ENCODE data around the gene LHFPL3. TPM values are rescaled to one million over a fixed set of nuclear protein-coding genes. Genes with fewer than 3 reads are reported as not detected.

Gene LHFPL3
- total RNA-seq, 1 experiment from 2014 or later = not detected

DNA sequence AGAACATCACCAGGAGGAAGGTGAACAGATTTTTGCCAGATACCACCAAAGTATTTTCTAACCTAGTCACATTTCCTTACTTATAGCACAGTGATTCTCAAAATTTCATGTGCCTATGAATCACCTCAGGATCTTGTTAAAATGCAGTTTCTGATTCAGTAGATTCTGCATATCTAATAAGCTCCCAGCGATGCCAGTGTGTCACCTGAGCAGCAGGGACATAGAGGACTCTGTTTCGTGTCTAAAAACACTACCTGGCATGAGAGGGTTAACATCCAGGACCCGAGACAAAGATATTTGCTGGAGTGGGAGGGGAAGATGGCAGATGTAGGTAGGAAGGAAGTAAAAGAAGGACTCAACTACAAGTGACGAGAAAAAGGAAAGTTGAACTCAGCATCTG lies 433.5 kb downstream of the LHFPL3 start:
- Histone ChIP-seq H3K4me1 (ENCODE audit: insufficient read depth, low read length, poor library complexity, severe bottlenecking) (no peaks in the 10 kb centered on the region), H3K4me3 (ENCODE audit: low read depth, low read length, poor library complexity, severe bottlenecking) (no peak overlapping the region), H3K36me3 (ENCODE audit: insufficient read depth, low read length, poor library complexity, severe bottlenecking) (no peaks in the 10 kb centered on the region), H3K9me3 (ENCODE audit: low read depth, low read length, poor library complexity, severe bottlenecking) (no peaks in the 10 kb centered on the region), H3K27ac (ENCODE audit: low read depth, low read length, poor library complexity, severe bottlenecking) (no peak overlapping the region), H3K27me3 (replicated peaks; ENCODE audit: insufficient read depth, low read depth, low read length, poor library complexity) (peaks cover 26% of the 10 kb centered on the region)
- CTCF ChIA-PET = no interaction called here
- no peak for DNase-seq (ENCODE audit: low spot score)
- BruUV-seq (replicated peaks) = no TSS peak
- POLR2A ChIA-PET (ENCODE audit: low non-redundant PET) = no interaction called here
- intact Hi-C loops (cut with micrococcal nuclease; ENCODE audit: unreplicated experiment) = no loop called here
- TF ChIP-seq, protein P1, sequence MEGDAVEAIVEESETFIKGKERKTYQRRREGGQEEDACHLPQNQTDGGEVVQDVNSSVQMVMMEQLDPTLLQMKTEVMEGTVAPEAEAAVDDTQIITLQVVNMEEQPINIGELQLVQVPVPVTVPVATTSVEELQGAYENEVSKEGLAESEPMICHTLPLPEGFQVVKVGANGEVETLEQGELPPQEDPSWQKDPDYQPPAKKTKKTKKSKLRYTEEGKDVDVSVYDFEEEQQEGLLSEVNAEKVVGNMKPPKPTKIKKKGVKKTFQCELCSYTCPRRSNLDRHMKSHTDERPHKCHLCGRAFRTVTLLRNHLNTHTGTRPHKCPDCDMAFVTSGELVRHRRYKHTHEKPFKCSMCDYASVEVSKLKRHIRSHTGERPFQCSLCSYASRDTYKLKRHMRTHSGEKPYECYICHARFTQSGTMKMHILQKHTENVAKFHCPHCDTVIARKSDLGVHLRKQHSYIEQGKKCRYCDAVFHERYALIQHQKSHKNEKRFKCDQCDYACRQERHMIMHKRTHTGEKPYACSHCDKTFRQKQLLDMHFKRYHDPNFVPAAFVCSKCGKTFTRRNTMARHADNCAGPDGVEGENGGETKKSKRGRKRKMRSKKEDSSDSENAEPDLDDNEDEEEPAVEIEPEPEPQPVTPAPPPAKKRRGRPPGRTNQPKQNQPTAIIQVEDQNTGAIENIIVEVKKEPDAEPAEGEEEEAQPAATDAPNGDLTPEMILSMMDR (conservative IDR thresholded peaks at IDR 0.05; ENCODE audit: low read depth, low read length) = no peak
- TF ChIP-seq EZH2 (IDR thresholded peaks at IDR 0.05; ENCODE audit: borderline replicate concordance, low read depth, low read length, poor library complexity, severe bottlenecking) = no peak

DNA sequence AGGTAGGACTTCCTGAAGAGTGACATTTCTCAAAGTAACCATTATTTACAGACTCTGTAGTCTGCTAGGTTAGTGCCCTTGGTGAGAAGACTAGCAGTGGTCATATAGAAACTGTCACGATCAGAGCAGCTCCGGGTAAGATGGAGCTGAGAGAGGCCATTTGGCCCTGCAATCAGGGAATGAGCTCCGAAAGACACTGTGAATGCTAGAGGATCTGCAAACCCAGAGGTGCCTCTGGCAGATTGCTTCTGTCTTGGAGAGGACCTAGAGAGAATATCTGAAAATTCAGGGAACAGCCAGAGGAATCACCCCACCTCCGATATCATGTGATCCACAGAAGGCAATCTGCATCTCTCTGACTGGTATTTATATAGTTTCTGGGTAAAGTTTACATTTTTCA lies 438.7 kb downstream of the LHFPL3 start:
- TF ChIP-seq, protein P1 (conservative IDR thresholded peaks at IDR 0.05; ENCODE audit: low read depth, low read length) = no peak
- no peak for TF ChIP-seq EZH2 (IDR thresholded peaks at IDR 0.05; ENCODE audit: borderline replicate concordance, low read depth, low read length, poor library complexity, severe bottlenecking)
- Histone ChIP-seq H3K4me1 (ENCODE audit: insufficient read depth, low read length, poor library complexity, severe bottlenecking) (no peaks in the 10 kb centered on the region), H3K27ac (ENCODE audit: low read depth, low read length, poor library complexity, severe bottlenecking) (no peak overlapping the region), H3K36me3 (ENCODE audit: insufficient read depth, low read length, poor library complexity, severe bottlenecking) (no peaks in the 10 kb centered on the region), H3K9me3 (ENCODE audit: low read depth, low read length, poor library complexity, severe bottlenecking) (no peaks in the 10 kb centered on the region), H3K27me3 (replicated peaks; ENCODE audit: insufficient read depth, low read depth, low read length, poor library complexity) (peaks cover 55% of the 10 kb centered on the region), H3K4me3 (ENCODE audit: low read depth, low read length, poor library complexity, severe bottlenecking) (no peak overlapping the region)
- DNase-seq (ENCODE audit: low spot score) = no peak
- CTCF ChIA-PET = no interaction called here
- BruUV-seq (replicated peaks) = no TSS peak
- intact Hi-C loops (cut with micrococcal nuclease; ENCODE audit: unreplicated experiment) = no loop called here
- POLR2A ChIA-PET (ENCODE audit: low non-redundant PET) = no interaction called here

DNA sequence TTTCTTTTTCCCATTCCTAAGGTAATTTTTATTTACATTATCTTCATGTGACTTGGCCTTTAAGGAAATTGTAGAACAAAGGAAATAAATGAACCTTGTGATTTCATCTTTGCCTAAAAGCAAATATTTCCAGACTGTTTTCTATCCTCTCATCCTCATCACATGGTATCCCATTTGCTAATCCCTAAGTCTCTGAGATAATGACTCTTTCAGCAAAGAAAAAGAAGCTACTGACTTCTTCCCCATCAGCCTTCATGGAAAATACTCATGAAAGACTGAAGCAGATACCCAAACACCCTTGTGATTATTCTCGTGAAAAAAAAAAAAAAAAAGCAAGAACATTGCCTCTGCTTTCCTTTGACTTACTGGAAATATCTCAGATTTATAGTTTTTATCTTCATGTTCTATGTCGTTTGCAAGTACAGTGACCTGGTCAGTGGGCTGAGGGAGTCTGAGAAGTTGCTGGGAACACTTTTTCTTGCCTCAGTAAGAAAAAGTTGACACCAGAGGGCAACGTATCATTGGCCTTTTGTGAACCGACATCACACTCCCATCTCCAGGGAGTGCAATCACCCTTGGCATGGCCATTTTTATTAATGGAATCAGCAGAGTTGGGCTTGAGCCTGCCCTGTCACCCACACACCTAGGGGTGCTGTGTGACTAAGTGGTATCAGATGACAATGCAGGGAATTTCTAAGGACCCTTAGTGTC lies 439.6 kb downstream of the LHFPL3 start:
- Histone ChIP-seq H3K4me1 (ENCODE audit: insufficient read depth, low read length, poor library complexity, severe bottlenecking) (no peaks in the 10 kb centered on the region), H3K36me3 (ENCODE audit: insufficient read depth, low read length, poor library complexity, severe bottlenecking) (no peaks in the 10 kb centered on the region), H3K27me3 (replicated peaks; ENCODE audit: insufficient read depth, low read depth, low read length, poor library complexity) (peaks cover 59% of the 10 kb centered on the region), H3K9me3 (ENCODE audit: low read depth, low read length, poor library complexity, severe bottlenecking) (no peaks in the 10 kb centered on the region), H3K27ac (ENCODE audit: low read depth, low read length, poor library complexity, severe bottlenecking) (no peak overlapping the region), H3K4me3 (ENCODE audit: low read depth, low read length, poor library complexity, severe bottlenecking) (no peak overlapping the region)
- intact Hi-C loops (cut with micrococcal nuclease; ENCODE audit: unreplicated experiment) = no loop called here
- BruUV-seq (replicated peaks) = no TSS peak
- TF ChIP-seq, protein P1 (conservative IDR thresholded peaks at IDR 0.05; ENCODE audit: low read depth, low read length) = no peak
- no peak for TF ChIP-seq EZH2 (IDR thresholded peaks at IDR 0.05; ENCODE audit: borderline replicate concordance, low read depth, low read length, poor library complexity, severe bottlenecking)
- no peak for DNase-seq (ENCODE audit: low spot score)
- POLR2A ChIA-PET (ENCODE audit: low non-redundant PET) = no interaction called here
- CTCF ChIA-PET = no interaction called here

All from A673 (cell line).